ENCODE data around the gene ORC3. TPM values are rescaled to one million over a fixed set of nuclear protein-coding genes. Genes with fewer than 3 reads are reported as not detected.

Gene ORC3
- total RNA-seq: 10.1 and 12.1 TPM in 2 replicates

GRCh38 chr6:87589693-87590416 lies at the start of gene ORC3, which contains the start of gene RARS2:
Gene ORC3 (plus strand): TSS chr6:87590135. CDS start chr6:87590169, 34 bp downstream.
Gene RARS2 (minus strand): TSS chr6:87589987. CDS start chr6:87589957, 30 bp downstream.
- DNase-seq (ENCODE audit: low read depth in 2 of 2): peak; percentile 86 to 96

GRCh38 chr6:87540539-87540938 lies 49.4 kb upstream of the ORC3 start:
- peak; percentile 93 to 97 for DNase-seq (ENCODE audit: low read depth in 2 of 2)

- DNase-seq (ENCODE audit: low read depth in 2 of 2): no peak
These were observed 48.9 kb upstream of the ORC3 start for GRCh38 chr6:87541041-87541440.

- no peak for DNase-seq (ENCODE audit: low read depth in 2 of 2)
These were observed 48.2 kb upstream of the ORC3 start for GRCh38 chr6:87541744-87542143.

GRCh38 chr6:87543696-87544473 lies 46.0 kb upstream of the ORC3 start:
- no peak for DNase-seq (ENCODE audit: low read depth in 2 of 2)

GRCh38 chr6:87544474-87544735 lies 45.5 kb upstream of the ORC3 start:
- no peak for DNase-seq (ENCODE audit: low read depth in 2 of 2)

- DNase-seq (ENCODE audit: low read depth in 2 of 2): no peak
These were observed 38.1 kb upstream of the ORC3 start for GRCh38 chr6:87551799-87552198.

- no peak for DNase-seq (ENCODE audit: low read depth in 2 of 2)
These were observed 36.7 kb upstream of the ORC3 start for GRCh38 chr6:87553159-87553765.

GRCh38 chr6:87555506-87555905 lies 34.4 kb upstream of the ORC3 start:
- DNase-seq (ENCODE audit: low read depth in 2 of 2): no peak

- no peak for DNase-seq (ENCODE audit: low read depth in 2 of 2)
These were observed 31.5 kb upstream of the ORC3 start for GRCh38 chr6:87558446-87558845.

- DNase-seq (ENCODE audit: low read depth in 2 of 2): no peak
These were observed 28.9 kb upstream of the ORC3 start for GRCh38 chr6:87561017-87561416.

- peak in 1 of 2 donors; percentile 21 for DNase-seq (ENCODE audit: low read depth in 2 of 2)
These were observed 17.9 kb upstream of the ORC3 start for GRCh38 chr6:87572021-87572420.

GRCh38 chr6:87572883-87573282 lies 17.1 kb upstream of the ORC3 start:
- no peak for DNase-seq (ENCODE audit: low read depth in 2 of 2)

- DNase-seq (ENCODE audit: low read depth in 2 of 2): no peak
These were observed 16.5 kb upstream of the ORC3 start for GRCh38 chr6:87573307-87574024.

GRCh38 chr6:87574237-87574804 lies 15.6 kb upstream of the ORC3 start:
- DNase-seq (ENCODE audit: low read depth in 2 of 2): peak; percentile 26 to 58

- DNase-seq (ENCODE audit: low read depth in 2 of 2): no peak
These were observed 14.5 kb upstream of the ORC3 start for GRCh38 chr6:87575423-87575822.

- no peak for DNase-seq (ENCODE audit: low read depth in 2 of 2)
These were observed 6.1 kb upstream of the ORC3 start for GRCh38 chr6:87583822-87584221.

GRCh38 chr6:87586371-87587077 lies 3.4 kb upstream of the ORC3 start:
- DNase-seq (ENCODE audit: low read depth in 2 of 2): no peak

GRCh38 chr6:87588756-87589407 lies 1.1 kb upstream of the ORC3 start:
- no peak for DNase-seq (ENCODE audit: low read depth in 2 of 2)

GRCh38 chr6:87590417-87590880 lies 514 bp downstream of the ORC3 start:
- no peak for DNase-seq (ENCODE audit: low read depth in 2 of 2)
